Mesodermal cell (in vitro differentiated cells): ENCODE measurements around the gene YKT6.

Source experiments
- H3K27ac ChIP-seq: 2 replicates; pipeline ENCODE4 v1.7.0; 2013; ENCODE audit warnings: mild to moderate bottlenecking, low read depth, low read length, moderate library complexity; ENCODE audit not compliant: severe bottlenecking
- H3K36me3 ChIP-seq: 2 replicates; pipeline ENCODE4 v1.7.1; 2013; ENCODE audit warnings: mild to moderate bottlenecking, low read length, moderate library complexity; ENCODE audit not compliant: control insufficient read depth, insufficient read depth
- H3K4me1 ChIP-seq: one replicate; pipeline ENCODE4 v1.7.1; 2013; ENCODE audit warnings: mild to moderate bottlenecking, low read length; ENCODE audit not compliant: insufficient read depth, control insufficient read depth, poor library complexity, severe bottlenecking
- H3K4me3 ChIP-seq: 2 replicates; pipeline ENCODE4 v1.7.0; 2013; ENCODE audit warnings: low read length, control low read depth, mild to moderate bottlenecking; ENCODE audit not compliant: insufficient read depth, poor library complexity, severe bottlenecking; ENCODE audit errors: extremely low read depth
- H3K9me3 ChIP-seq: 2 replicates; pipeline ENCODE4 v1.7.1; 2013; ENCODE audit warnings: mild to moderate bottlenecking, low read length, moderate library complexity; ENCODE audit not compliant: control insufficient read depth
- WGBS, 2 experiments: methylation state at CpG; one replicate each; pipeline ENCODE4 v1.1.5; 2013; ENCODE audit warnings: missing lambda C conversion rate in 2 of 2; ENCODE audit not compliant: insufficient coverage in 2 of 2; 5-methylcytosine and 5-hydroxymethylcytosine counted together

Gene YKT6

DNA sequence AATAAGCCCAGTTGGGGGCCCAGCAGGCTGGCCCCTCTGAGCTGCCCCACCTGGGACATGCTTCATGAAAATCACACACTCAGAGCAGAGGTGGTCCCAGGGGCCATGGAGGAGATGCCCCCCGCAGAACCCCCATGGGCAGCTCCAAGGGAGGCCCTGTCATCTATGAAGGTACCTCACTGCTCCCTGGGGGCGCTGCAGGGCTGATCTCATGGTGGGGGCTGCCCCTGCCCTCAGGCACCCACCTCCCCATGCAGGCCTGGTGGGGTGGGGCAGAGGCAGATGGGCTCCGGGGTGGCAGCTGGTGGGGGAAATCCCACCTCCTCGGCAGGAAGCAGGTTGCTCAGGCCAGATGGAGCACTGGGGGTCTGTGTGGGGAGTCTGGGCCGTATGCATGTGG is 60.5 kb downstream of the YKT6 start:
- Histone ChIP-seq H3K36me3 (no peaks in the 10 kb centered on the region), H3K4me1 (peaks cover 40% of the 10 kb centered on the region), H3K4me3 (no peak overlapping the region), H3K9me3 (no peaks in the 10 kb centered on the region), H3K27ac (no peak overlapping the region)
- WGBS, 2 experiments: 100% methylated on average over 1 to 2 of the region's 5 CpGs

- no peaks in the 10 kb centered on the region for H3K36me3 ChIP-seq
- H3K9me3 ChIP-seq: no peaks in the 10 kb centered on the region
- H3K4me1 ChIP-seq: peaks cover 37% of the 10 kb centered on the region
- H3K27ac ChIP-seq: no peak overlapping the region
- H3K4me3 ChIP-seq: no peak overlapping the region
- 92 to 94% methylated on average over 9 of the region's 9 CpGs for WGBS, 2 experiments
These were observed 61.3 kb downstream of the YKT6 start for GRCh38 chr7:44262031-44262430.

DNA sequence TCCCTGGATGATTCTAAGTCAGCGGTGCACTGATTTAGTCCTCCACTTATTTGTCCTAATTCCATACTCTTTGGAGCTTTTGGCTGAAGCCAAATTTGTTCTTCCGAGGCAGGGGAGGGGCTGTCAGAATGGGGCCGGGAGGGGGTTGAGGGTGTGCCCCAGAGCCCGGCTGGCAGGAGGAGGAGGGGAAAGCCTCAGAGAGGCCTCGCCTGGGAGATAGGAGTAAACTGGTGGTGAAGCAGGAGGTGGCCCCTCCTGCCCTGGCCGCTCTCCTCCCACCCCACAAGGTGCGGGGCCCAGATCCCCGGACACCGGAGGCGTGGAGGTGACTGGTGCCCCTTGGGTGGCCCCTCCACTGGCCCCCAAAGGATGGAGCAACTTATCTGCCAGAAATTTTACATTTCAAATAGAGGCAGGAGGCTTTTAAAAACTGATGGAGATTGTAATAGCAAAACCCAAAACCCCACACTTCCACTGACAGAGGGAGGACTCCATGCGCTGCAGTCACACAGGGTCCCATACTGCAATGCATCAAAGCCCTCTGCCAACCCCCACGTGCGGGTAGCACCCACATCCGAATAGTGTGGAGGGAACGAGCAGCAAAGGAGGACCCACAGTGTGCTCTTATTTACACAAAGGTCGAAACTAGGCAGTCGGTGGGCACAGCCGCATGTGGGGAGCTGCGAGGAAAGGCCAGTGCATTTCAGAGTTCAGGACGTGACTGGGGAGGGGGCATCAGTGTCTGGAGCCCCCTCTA is 62.7 kb downstream of the YKT6 start:
- Histone ChIP-seq H3K36me3 (no peaks in the 10 kb centered on the region), H3K9me3 (no peaks in the 10 kb centered on the region), H3K4me1 (peaks cover 22% of the 10 kb centered on the region), H3K27ac (no peak overlapping the region), H3K4me3 (no peak overlapping the region)
- 75 to 81% methylated on average over 11 to 15 of the region's 20 CpGs for WGBS, 2 experiments
